Ectodermal cell (in vitro differentiated cells): ENCODE measurements around the gene SYDE2.
"Not testable (repeated sequence)": the region's sequence is repeated elsewhere in the genome, so short reads cannot be mapped to it uniquely, and the experiment has no call there.

Source experiments
- H3K27ac ChIP-seq: 2 replicates; pipeline ENCODE4 v1.7.0; 2013; ENCODE audit warnings: mild to moderate bottlenecking, low read depth, low read length; ENCODE audit not compliant: insufficient read depth, poor library complexity, severe bottlenecking
- H3K27me3 ChIP-seq: 2 replicates; pipeline ENCODE4 v1.7.0; 2013; ENCODE audit warnings: mild to moderate bottlenecking, low read length; ENCODE audit not compliant: insufficient read depth, control insufficient read depth, poor library complexity, severe bottlenecking
- H3K36me3 ChIP-seq: one replicate; pipeline ENCODE4 v1.7.0; 2013; ENCODE audit warnings: low read length; ENCODE audit not compliant: control insufficient read depth, insufficient read depth
- H3K4me1 ChIP-seq: one replicate; pipeline ENCODE4 v1.7.0; 2013; ENCODE audit warnings: low read length; ENCODE audit not compliant: control insufficient read depth, insufficient read depth
- H3K4me3 ChIP-seq: 2 replicates; pipeline ENCODE4 v1.7.0; 2013; ENCODE audit warnings: low read depth, low read length, control low read depth; ENCODE audit not compliant: insufficient read depth
- H3K9me3 ChIP-seq: 2 replicates; pipeline ENCODE4 v1.7.0; 2013; ENCODE audit warnings: mild to moderate bottlenecking, low read length, moderate library complexity; ENCODE audit not compliant: control insufficient read depth
- WGBS, 2 experiments: methylation state at CpG; one replicate each; pipeline ENCODE4 v1.1.7; 2013; ENCODE audit warnings: missing lambda C conversion rate in 2 of 2; 5-methylcytosine and 5-hydroxymethylcytosine counted together

Gene SYDE2

DNA sequence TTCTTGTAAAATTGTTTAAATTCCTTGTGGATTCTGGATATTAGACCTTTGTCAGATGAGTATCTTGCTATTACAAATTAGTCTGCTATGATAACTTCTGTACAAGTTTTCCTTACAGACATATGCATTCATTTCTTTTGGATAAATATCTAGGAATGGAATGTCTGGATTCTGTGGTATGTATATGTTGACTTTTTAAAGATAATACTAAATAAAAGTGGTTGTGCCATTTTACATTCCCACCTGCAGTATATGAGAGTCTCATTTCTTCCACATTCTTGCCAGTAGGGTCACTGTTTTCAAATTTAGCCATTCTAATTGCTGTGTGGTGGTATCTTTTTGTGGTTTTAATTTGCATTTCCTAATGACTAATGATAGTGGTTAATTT is 53.9 kb downstream of the SYDE2 start:
- Histone ChIP-seq H3K27ac (no peak overlapping the region), H3K9me3 (no peaks in the 10 kb centered on the region), H3K4me3 (no peak overlapping the region), H3K4me1 (no peaks in the 10 kb centered on the region), H3K36me3 (no peaks in the 10 kb centered on the region), H3K27me3 (no peaks in the 10 kb centered on the region)

DNA sequence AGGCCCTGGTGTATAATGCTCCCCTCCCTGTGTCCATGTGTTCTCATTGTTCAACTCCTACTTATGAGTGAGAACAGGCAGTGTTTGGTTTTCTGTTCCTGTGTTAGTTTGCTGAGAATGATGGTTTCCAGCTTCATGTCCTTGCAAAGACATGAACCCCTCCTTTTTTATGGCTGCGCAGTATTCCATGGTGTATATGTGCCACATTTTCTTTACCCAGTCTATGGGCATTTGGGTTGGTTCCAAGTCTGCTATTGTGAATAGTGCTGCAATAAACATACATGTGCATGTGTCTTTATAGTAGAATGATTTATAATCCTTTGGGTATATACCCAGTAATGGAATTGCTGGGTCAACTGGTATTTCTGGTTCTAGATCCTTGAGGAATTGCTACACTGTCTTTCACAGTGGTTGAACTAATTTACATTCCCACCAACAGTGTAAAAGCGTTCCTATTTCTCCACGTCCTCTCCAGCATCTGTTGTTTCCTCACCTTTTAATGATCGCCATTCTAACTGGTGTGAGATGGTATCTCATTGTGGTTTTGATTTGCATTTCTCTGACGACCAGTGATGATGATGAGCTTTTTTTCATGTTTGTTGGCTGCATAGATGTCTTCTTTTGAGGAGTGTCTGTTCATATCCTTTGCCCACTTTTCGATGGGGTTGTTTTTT is 54.4 kb downstream of the SYDE2 start:
- H3K27me3 ChIP-seq, H3K9me3 ChIP-seq, H3K4me3 ChIP-seq, H3K36me3 ChIP-seq, H3K4me1 ChIP-seq, H3K27ac ChIP-seq: not testable (repeated sequence)
- 80 to 90% methylated on average over 6 of the region's 6 CpGs for WGBS, 2 experiments

DNA sequence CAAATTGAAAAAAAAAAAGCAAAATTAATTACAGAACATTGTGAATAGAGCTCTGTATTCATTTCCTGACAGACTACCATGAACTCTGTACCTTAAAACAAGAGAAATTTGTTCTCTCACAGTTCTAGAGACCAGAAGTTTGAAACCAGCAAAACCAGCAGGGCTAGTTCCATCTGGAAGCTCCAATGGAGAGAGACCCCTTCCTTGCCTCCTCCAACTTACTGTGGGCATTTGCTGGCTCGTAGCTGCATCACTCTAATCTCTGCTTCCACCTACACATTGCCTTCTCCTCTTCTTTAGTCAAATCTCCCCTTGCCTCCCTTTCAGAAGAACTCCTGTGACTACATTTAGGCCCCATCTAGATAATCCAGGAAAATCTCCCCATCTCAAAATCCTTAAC is 56.5 kb downstream of the SYDE2 start:
- Histone ChIP-seq H3K36me3 (no peaks in the 10 kb centered on the region), H3K27me3 (no peaks in the 10 kb centered on the region), H3K9me3 (no peaks in the 10 kb centered on the region), H3K4me1 (no peaks in the 10 kb centered on the region), H3K4me3 (no peak overlapping the region), H3K27ac (no peak overlapping the region)
- 52 to 63% methylated on average over 1 of the region's 1 CpG for WGBS, 2 experiments

DNA sequence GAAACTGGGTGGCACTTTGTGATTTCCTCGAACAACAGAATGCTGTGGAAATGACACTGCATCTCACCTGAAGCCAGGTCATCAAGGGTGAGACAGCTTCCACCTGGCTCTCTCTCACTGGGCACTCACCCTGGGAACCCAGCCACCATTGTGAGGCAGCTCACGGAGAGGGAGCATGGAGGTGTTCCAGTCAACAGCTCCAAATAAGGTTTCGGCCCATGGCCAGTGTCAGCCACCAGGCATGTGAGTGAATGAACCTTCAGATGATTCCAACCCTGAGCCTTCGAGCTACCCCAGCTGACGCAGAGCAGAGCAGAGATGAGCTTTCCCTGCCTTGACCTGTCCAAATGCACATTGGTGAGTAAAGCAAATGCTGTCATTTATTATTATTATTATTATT is 58.1 kb downstream of the SYDE2 start:
- 88 to 89% methylated on average over 5 of the region's 5 CpGs for WGBS, 2 experiments
- Histone ChIP-seq H3K36me3 (no peaks in the 10 kb centered on the region), H3K4me3 (no peak overlapping the region), H3K27ac (no peak overlapping the region), H3K27me3 (no peaks in the 10 kb centered on the region), H3K4me1 (no peaks in the 10 kb centered on the region), H3K9me3 (no peaks in the 10 kb centered on the region)

DNA sequence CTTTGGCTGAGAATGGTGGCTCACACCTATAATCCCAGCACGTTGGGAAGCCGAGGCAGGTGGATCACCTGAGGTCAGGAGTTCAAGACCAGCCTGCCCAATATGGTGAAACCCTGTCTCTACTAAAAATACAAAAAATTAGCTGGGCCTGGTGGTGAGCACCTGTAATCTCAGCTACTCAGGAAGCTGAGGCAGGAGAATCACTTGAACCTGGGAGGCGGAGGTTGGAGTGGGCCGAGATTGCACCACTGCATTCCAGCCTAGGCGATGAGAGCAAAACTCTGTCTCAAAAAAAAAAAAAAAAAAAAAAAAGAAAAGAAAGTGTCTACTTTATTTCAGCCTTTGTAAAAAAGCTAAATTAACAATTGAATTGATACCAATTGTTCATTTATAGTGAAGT is 62.4 kb downstream of the SYDE2 start:
- not testable (repeated sequence) for H3K27ac ChIP-seq, H3K27me3 ChIP-seq, H3K9me3 ChIP-seq, H3K36me3 ChIP-seq, H3K4me1 ChIP-seq, H3K4me3 ChIP-seq
- WGBS, 2 experiments = 95 to 96% methylated on average over 4 of the region's 5 CpGs

DNA sequence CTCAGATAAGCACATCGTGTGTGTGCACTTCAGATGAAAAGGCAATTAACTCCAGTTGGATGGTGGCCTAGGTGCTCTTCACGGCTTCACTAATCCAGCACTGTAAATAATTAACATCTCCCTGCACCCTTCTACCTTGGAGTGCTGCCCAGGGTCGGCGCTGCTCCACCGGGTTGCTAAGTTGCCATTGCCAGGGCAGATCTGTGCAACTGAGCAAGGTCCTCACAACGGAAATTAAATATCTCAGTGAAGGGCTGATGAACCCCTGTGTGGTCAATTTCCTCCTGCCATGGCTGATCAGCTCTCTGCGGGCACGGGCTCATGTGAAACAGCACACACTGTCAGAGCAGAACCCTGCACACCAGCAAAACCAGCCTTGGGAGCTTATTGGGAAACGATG is 63.2 kb downstream of the SYDE2 start:
- H3K36me3 ChIP-seq = no peaks in the 10 kb centered on the region
- no peak overlapping the region for H3K27ac ChIP-seq
- no peaks in the 10 kb centered on the region for H3K9me3 ChIP-seq
- no peaks in the 10 kb centered on the region for H3K27me3 ChIP-seq
- 93 to 94% methylated on average over 9 of the region's 9 CpGs for WGBS, 2 experiments
- no peaks in the 10 kb centered on the region for H3K4me1 ChIP-seq
- no peak overlapping the region for H3K4me3 ChIP-seq

DNA sequence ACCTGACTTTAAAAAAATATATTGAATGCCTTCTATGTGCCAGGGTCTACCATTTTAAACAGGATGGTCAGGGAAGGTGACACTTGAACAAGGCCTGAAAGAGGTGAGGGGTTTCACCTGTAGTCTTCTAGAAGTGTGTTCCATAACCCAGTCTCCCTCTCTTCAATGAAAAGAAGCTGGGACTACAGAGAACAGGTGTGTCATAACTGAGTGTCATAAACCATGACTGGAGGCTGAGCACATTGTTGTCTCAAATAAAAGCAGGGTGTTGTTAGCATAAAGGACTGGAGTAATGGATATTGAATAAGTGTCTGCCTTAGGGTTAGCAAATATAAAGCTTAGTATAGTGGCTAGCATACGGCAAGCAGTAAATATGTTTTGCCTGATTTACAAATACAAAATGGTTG is 65.4 kb downstream of the SYDE2 start:
- H3K9me3 ChIP-seq = no peaks in the 10 kb centered on the region
- no peak overlapping the region for H3K27ac ChIP-seq
- 93 to 100% methylated on average over 1 of the region's 1 CpG for WGBS, 2 experiments
- H3K27me3 ChIP-seq = no peaks in the 10 kb centered on the region
- H3K4me1 ChIP-seq = no peaks in the 10 kb centered on the region
- no peak overlapping the region for H3K4me3 ChIP-seq
- no peaks in the 10 kb centered on the region for H3K36me3 ChIP-seq

DNA sequence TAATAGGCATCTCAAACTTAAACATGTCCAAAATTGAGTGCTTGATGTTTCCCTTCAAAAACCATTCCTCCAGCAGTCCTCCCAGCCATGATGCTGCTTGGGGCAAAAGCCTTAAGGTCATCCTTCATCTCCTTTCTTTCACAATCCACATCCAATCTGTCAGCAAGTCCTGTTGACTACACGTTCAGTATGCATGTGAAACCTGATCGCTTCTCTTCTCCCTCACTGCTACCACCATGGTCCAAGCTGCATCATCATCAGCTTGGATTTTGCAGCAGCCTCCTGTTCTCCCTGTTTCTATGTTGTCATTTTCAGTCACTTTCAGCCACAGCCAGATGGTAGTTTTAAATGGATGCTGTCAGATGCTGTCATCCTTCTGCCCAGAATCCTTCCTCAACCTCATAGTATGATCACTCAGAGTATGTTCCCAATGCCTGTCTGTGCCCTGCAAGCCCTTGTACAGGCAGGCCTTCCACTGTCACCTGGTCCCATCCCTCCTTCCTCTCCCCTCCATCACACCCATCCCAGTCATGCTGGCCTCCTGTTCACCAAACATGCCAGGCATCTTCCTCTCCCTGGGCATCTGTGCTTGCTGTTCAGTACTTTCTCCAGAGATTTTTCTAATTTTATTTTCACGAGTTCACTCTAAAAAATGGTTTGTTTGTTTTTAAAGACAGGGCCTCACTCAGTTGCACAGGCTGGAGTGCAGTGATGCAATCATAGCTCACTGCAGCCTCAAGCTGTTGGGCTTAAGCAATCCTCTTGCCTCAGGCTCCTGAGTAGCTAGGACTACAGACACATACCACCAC is 66.0 kb downstream of the SYDE2 start:
- no peak overlapping the region for H3K27ac ChIP-seq
- H3K4me3 ChIP-seq = no peak overlapping the region
- H3K4me1 ChIP-seq = no peaks in the 10 kb centered on the region
- no peaks in the 10 kb centered on the region for H3K9me3 ChIP-seq
- no peaks in the 10 kb centered on the region for H3K36me3 ChIP-seq
- H3K27me3 ChIP-seq = no peaks in the 10 kb centered on the region
- 85 to 87% methylated on average over 3 of the region's 3 CpGs for WGBS, 2 experiments

DNA sequence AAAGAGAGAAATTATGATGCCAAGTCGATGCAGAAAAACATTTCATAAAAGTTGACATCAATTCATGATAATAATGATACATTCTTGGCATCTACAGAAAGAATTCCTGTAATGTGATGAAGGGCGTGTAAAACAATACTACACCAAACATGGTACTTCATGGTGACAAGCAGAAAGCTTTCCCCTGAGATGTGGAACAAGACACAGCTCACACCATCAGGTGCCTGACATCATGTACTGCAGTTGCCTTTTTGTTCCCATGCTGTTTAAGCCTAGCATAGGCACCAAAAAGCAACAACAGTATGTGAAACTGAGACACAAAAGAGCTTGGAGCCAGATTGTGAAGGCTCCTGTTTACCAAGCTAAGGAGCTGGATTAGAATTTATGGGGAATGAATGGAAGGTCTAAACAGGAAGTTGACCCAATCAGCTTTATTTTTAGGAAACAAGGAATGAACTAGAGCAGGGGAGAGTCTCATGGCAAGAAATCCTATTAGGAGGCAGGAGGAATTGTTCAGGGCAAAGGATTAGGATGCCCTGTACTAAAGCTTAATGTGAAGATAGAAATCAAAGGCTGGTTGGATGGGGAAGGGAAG is 67.2 kb downstream of the SYDE2 start:
- Histone ChIP-seq H3K36me3 (no peaks in the 10 kb centered on the region), H3K9me3 (no peaks in the 10 kb centered on the region), H3K4me3 (no peak overlapping the region), H3K27me3 (no peaks in the 10 kb centered on the region), H3K4me1 (no peaks in the 10 kb centered on the region), H3K27ac (no peak overlapping the region)
- 97 to 100% methylated on average over 1 to 2 of the region's 2 CpGs for WGBS, 2 experiments

DNA sequence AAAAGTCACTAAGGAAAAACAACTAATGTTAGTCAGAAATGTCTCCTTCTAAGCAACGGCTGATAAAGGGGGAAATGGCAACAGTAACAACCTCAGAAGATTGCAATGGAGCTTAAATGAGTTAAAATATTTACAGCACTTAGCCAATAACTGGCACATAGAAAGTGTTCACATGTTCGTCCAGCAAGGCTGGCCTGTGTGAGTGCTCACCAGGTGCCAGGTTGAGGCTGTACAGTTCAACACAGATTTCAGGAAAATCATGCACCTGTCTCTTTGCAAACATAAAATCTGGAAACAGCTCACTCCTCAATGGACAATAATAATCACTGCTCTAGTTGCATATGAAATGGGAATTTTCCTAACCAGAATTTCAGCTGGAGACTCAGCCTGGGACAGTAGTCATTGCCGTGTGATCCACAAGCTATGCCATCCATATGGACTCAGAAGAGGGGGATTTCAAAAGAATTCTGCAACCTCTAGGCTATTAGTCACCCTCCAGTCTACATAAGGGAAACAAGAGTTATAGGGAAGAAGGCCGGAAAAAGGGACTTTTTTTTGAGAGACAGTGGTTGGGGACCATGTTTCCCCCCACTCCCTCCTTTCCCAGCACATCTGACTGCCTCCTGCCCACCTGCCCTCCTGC is 68.6 kb downstream of the SYDE2 start:
- H3K9me3 ChIP-seq = no peaks in the 10 kb centered on the region
- no peaks in the 10 kb centered on the region for H3K4me1 ChIP-seq
- H3K27me3 ChIP-seq = no peaks in the 10 kb centered on the region
- H3K27ac ChIP-seq = no peak overlapping the region
- no peaks in the 10 kb centered on the region for H3K36me3 ChIP-seq
- H3K4me3 ChIP-seq = no peak overlapping the region
- 92 to 94% methylated on average over 4 of the region's 4 CpGs for WGBS, 2 experiments
